Measurements from ENCODE around the gene REV3L.

Gene REV3L

GRCh38 chr6:111464184-111464583 is 18.8 kb downstream of the REV3L start:
- DNase-seq: no peak

- DNase-seq: no peak
Measured at GRCh38 chr6:111462770-111463391, 20.1 kb downstream of the REV3L start.

- no peak for DNase-seq
Measured at GRCh38 chr6:111461860-111462259, 21.2 kb downstream of the REV3L start.

- DNase-seq: no peak
Measured at GRCh38 chr6:111458670-111459232, 24.3 kb downstream of the REV3L start.

GRCh38 chr6:111456208-111456607 is 26.8 kb downstream of the REV3L start:
- no peak for DNase-seq

- no peak for DNase-seq
Measured at GRCh38 chr6:111450636-111451035, 32.4 kb downstream of the REV3L start.

GRCh38 chr6:111450087-111450486 is 32.9 kb downstream of the REV3L start:
- no peak for DNase-seq

- DNase-seq: no peak
Measured at GRCh38 chr6:111449129-111449528, 33.9 kb downstream of the REV3L start.

- DNase-seq: no peak
Measured at GRCh38 chr6:111447051-111447450, 36.0 kb downstream of the REV3L start.

- DNase-seq: no peak
Measured at GRCh38 chr6:111445861-111446267, 37.2 kb downstream of the REV3L start.

- DNase-seq: no peak
Measured at GRCh38 chr6:111444794-111445193, 38.2 kb downstream of the REV3L start.

- DNase-seq: peak; percentile 34
Measured at GRCh38 chr6:111441678-111442243, 41.3 kb downstream of the REV3L start.

GRCh38 chr6:111439171-111439570 is 43.8 kb downstream of the REV3L start:
- no peak for DNase-seq

GRCh38 chr6:111437573-111437972 is 45.4 kb downstream of the REV3L start:
- no peak for DNase-seq

- no peak for DNase-seq
Measured at GRCh38 chr6:111432511-111432910, 50.5 kb downstream of the REV3L start.

- DNase-seq: no peak
Measured at GRCh38 chr6:111430605-111431376, 52.2 kb downstream of the REV3L start.

- no peak for DNase-seq
Measured at GRCh38 chr6:111429571-111429970, 53.4 kb downstream of the REV3L start.

GRCh38 chr6:111428811-111429210 is 54.2 kb downstream of the REV3L start:
- DNase-seq: no peak

GRCh38 chr6:111427341-111428116 is 55.5 kb downstream of the REV3L start:
- DNase-seq: no peak

GRCh38 chr6:111423960-111424846 is 58.8 kb downstream of the REV3L start:
- DNase-seq: no peak

GRCh38 chr6:111423055-111423633 is 59.9 kb downstream of the REV3L start:
- DNase-seq: no peak

Measured in NCI-H2227 treated with DMSO at 0.1 percent for 48 hours (cell line).